Endothelial cell (in vitro differentiated cells): Measurements from ENCODE around the gene FAM76B. TPM values are rescaled to one million over a fixed set of nuclear protein-coding genes. Genes with fewer than 3 reads are reported as not detected.
"Not testable (repeated sequence)": the region's sequence is repeated elsewhere in the genome, so short reads cannot be mapped to it uniquely, and the experiment has no call there.

Experiments
- DNase-seq: peaks from one replicate; pipeline ENCODE4 v3.0.0; 2021; ENCODE audit warnings: low spot score
- H3K27ac Mint-ChIP-seq: one replicate; pipeline ENCODE4 v1.8.0; 2021; ENCODE audit warnings: mixed read lengths, inconsistent platforms; ENCODE audit not compliant: unreplicated experiment
- H3K27me3 Mint-ChIP-seq: one replicate; pipeline ENCODE4 v1.8.0; 2021; ENCODE audit warnings: mild to moderate bottlenecking, moderate library complexity, mixed read lengths, inconsistent platforms; ENCODE audit not compliant: unreplicated experiment
- H3K36me3 Mint-ChIP-seq: one replicate; pipeline ENCODE4 v1.8.0; 2021; ENCODE audit warnings: mild to moderate bottlenecking, low read depth, mixed read lengths, inconsistent platforms; ENCODE audit not compliant: unreplicated experiment
- H3K4me1 Mint-ChIP-seq: one replicate; pipeline ENCODE4 v1.8.0; 2021; ENCODE audit warnings: mild to moderate bottlenecking, mixed read lengths, inconsistent platforms; ENCODE audit not compliant: unreplicated experiment
- H3K4me3 Mint-ChIP-seq: one replicate; pipeline ENCODE4 v1.8.0; 2021; ENCODE audit warnings: mild to moderate bottlenecking, mixed read lengths, inconsistent platforms; ENCODE audit not compliant: unreplicated experiment
- H3K9me3 Mint-ChIP-seq: one replicate; pipeline ENCODE4 v1.8.0; 2021; ENCODE audit warnings: mixed read lengths, inconsistent platforms; ENCODE audit not compliant: unreplicated experiment
- CTCF ChIP-seq: fragments of 200-600 bp; sonication (generic); IDR thresholded peaks from one replicate; pipeline ENCODE4 v1.5.0; 2021; ENCODE audit warnings: antibody characterized with exemption; ENCODE audit not compliant: unreplicated experiment
- total RNA-seq: library from RNA; stranded (reverse); fragmentation: NEBNext Ultra II Directional; extraction: Animal tissue kit (Norgen Biotek cat#: 25700); gene quantifications from one replicate; pipeline ENCODE4 v1.2.1, GENCODE V29; 2021; ENCODE audit not compliant: unreplicated experiment

The FAM76B gene
- total RNA-seq, 1 donor from 2014 or later = 24.2 TPM

DNA sequence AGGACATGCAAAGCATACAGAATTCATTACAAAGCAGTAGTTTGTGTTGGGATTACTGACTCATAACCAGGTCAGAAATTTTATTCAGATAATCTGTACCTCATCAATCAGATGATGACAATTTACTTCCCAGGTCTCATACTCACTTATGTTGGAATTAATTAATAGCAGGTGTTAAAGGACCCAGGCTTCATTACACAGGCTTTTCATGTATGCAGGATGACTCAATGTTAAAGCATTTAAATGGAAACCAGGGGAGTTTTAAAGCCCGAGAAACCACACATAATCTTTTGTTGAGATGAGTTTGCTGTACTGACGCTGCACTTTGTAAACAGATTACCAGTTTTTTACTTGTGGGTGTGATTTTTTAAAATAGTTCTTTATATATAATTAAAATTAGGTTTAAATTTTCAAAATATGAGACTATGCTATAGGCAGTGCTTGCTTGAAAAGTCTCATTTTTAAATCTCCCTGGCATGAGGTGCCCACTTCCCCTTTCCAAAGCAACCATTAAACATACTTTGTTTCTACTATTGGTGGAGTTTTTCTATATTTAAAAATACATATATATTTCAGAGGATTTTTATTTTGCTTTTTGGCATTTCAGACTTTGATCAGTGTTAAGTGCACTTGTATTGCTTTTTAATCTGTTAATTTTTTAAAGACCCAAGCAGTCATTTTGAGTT, 41.8 kb upstream of the FAM76B start:
- no peaks in the 10 kb centered on the region for H3K9me3 Mint-ChIP-seq
- H3K27me3 Mint-ChIP-seq = no peaks in the 10 kb centered on the region
- TF ChIP-seq CTCF = no peak
- no peak overlapping the region for H3K4me3 Mint-ChIP-seq
- no peak for DNase-seq
- no peaks in the 10 kb centered on the region for H3K4me1 Mint-ChIP-seq
- peaks cover 17% of the 10 kb centered on the region for H3K36me3 Mint-ChIP-seq
- H3K27ac Mint-ChIP-seq = no peak overlapping the region

GRCh38 chr11:95829580-95830259, 40.1 kb upstream of the FAM76B start:
- no peak overlapping the region for H3K4me3 Mint-ChIP-seq
- H3K4me1 Mint-ChIP-seq = no peaks in the 10 kb centered on the region
- no peak overlapping the region for H3K27ac Mint-ChIP-seq
- TF ChIP-seq CTCF = no peak
- H3K27me3 Mint-ChIP-seq = no peaks in the 10 kb centered on the region
- no peak for DNase-seq
- no peaks in the 10 kb centered on the region for H3K9me3 Mint-ChIP-seq
- H3K36me3 Mint-ChIP-seq = peaks cover 16% of the 10 kb centered on the region

GRCh38 chr11:95827696-95828095, 38.1 kb upstream of the FAM76B start:
- no peak overlapping the region for H3K27ac Mint-ChIP-seq
- TF ChIP-seq CTCF = no peak
- no peaks in the 10 kb centered on the region for H3K4me1 Mint-ChIP-seq
- no peaks in the 10 kb centered on the region for H3K9me3 Mint-ChIP-seq
- no peak overlapping the region for H3K4me3 Mint-ChIP-seq
- no peak for DNase-seq
- peaks cover 10% of the 10 kb centered on the region for H3K36me3 Mint-ChIP-seq
- no peaks in the 10 kb centered on the region for H3K27me3 Mint-ChIP-seq

GRCh38 chr11:95821640-95822039, 32.1 kb upstream of the FAM76B start:
- peaks cover 6% of the 10 kb centered on the region for H3K36me3 Mint-ChIP-seq
- no peaks in the 10 kb centered on the region for H3K27me3 Mint-ChIP-seq
- H3K27ac Mint-ChIP-seq = no peak overlapping the region
- no peak for DNase-seq
- H3K4me3 Mint-ChIP-seq = no peak overlapping the region
- no peaks in the 10 kb centered on the region for H3K4me1 Mint-ChIP-seq
- H3K9me3 Mint-ChIP-seq = no peaks in the 10 kb centered on the region
- TF ChIP-seq CTCF = no peak

DNA sequence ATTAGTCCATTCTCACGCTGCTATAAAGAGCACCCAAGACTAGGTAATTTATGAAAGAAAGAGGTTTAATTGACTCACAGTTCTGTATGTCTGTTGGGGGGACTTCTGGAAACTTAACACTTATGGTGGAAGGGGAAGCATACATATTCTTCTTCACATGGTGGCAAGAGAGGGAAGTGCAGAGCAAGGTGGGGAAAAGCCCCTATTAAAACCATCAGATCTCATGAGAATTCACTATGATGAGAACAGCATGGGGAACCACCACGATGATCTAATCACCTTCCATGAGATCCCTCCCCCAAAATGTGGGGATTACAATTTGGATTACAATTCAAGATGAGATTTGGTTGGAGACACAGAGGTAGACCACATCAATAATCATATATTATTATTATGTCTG, 26.5 kb upstream of the FAM76B start:
- no peak overlapping the region for H3K27ac Mint-ChIP-seq
- no peaks in the 10 kb centered on the region for H3K27me3 Mint-ChIP-seq
- DNase-seq = no peak
- no peak for TF ChIP-seq CTCF
- peaks cover 6% of the 10 kb centered on the region for H3K36me3 Mint-ChIP-seq
- H3K4me1 Mint-ChIP-seq = no peaks in the 10 kb centered on the region
- no peaks in the 10 kb centered on the region for H3K9me3 Mint-ChIP-seq
- H3K4me3 Mint-ChIP-seq = no peak overlapping the region

GRCh38 chr11:95811052-95811451, 21.5 kb upstream of the FAM76B start:
- H3K4me3 Mint-ChIP-seq, H3K4me1 Mint-ChIP-seq, H3K27ac Mint-ChIP-seq, H3K9me3 Mint-ChIP-seq, H3K27me3 Mint-ChIP-seq, DNase-seq: not testable (repeated sequence)
- peaks cover 19% of the 10 kb centered on the region for H3K36me3 Mint-ChIP-seq

GRCh38 chr11:95806464-95806863, 16.9 kb upstream of the FAM76B start:
- not testable (repeated sequence) for H3K9me3 Mint-ChIP-seq, DNase-seq, H3K27ac Mint-ChIP-seq, H3K27me3 Mint-ChIP-seq, H3K4me3 Mint-ChIP-seq, H3K4me1 Mint-ChIP-seq
- H3K36me3 Mint-ChIP-seq = peaks cover 28% of the 10 kb centered on the region
